PC-9 (cell line): ENCODE measurements around the gene CELA1. TPM values are rescaled to one million over a fixed set of nuclear protein-coding genes. Genes with fewer than 3 reads are reported as not detected.
A peak's percentile ranks its signal among the peaks of the same experiment; 100 is the strongest.

Experiments used
- BruUV-seq: library from RNA; stranded (reverse); fragments of 400-500 nt; replicated peaks from 2 replicates; lab custom pipeline; 2021; lab: Mats Ljungman, UMichigan
- CTCF ChIA-PET: fragments of 300-600 bp; sonication (Branson Sonifier 250); formaldehyde crosslinking; loops from one replicate; lab custom pipeline; 2022; ENCODE audit warnings: antibody characterized with exemption; lab: Charles Lee
- POLR2A ChIA-PET: fragments of 300-600 bp; sonication (Branson Sonifier 250); formaldehyde crosslinking; loops from one replicate; lab custom pipeline; 2022; ENCODE audit warnings: antibody characterized with exemption; ENCODE audit not compliant: unreplicated experiment; lab: Charles Lee
- DNase-seq, 2 experiments: peaks; one replicate each; pipeline versions ENCODE4 v3.0.0 to v3.0.0-alpha.2; 2015 to 2022; ENCODE audit warnings: mixed read lengths in 1 of 2
- H2AFZ ChIP-seq: fragments of 200-600 bp; sonication (generic); 2 replicates; pipeline ENCODE4 v1.8.1; 2017; ENCODE audit warnings: antibody characterized with exemption
- H3F3A ChIP-seq: fragments of 200-600 bp; sonication (generic); 2 replicates; pipeline ENCODE4 v1.8.1; 2017; ENCODE audit warnings: antibody characterized with exemption, mild to moderate bottlenecking, low read depth; ENCODE audit not compliant: insufficient read depth
- H3K27ac ChIP-seq: fragments of 200-600 bp; sonication (generic); 2 replicates; pipeline ENCODE4 v1.6.1; 2016; ENCODE audit warnings: mixed run types
- H3K27me3 ChIP-seq: fragments of 200-600 bp; sonication (generic); 2 replicates; pipeline ENCODE4 v1.6.1; 2016; ENCODE audit warnings: low read depth, mixed run types; ENCODE audit not compliant: insufficient read depth
- H3K36me3 ChIP-seq: fragments of 200-600 bp; sonication (generic); 2 replicates; pipeline ENCODE4 v1.6.1; 2016; ENCODE audit warnings: low read depth, mixed run types
- H3K4me1 ChIP-seq: fragments of 200-600 bp; sonication (generic); replicated peaks from 2 replicates; pipeline ENCODE4 v1.6.1; 2016; ENCODE audit warnings: mixed run types; ENCODE audit not compliant: insufficient read depth
- H3K4me2 ChIP-seq: fragments of 200-600 bp; sonication (generic); 2 replicates; pipeline ENCODE4 v1.6.1; 2017; ENCODE audit warnings: mixed run types
- H3K4me3 ChIP-seq: fragments of 200-600 bp; sonication (generic); 2 replicates; pipeline ENCODE4 v1.6.1; 2016; ENCODE audit warnings: mixed run types
- H3K79me2 ChIP-seq: fragments of 200-600 bp; sonication (generic); 2 replicates; pipeline ENCODE4 v1.6.1; 2017; ENCODE audit warnings: low read depth, mixed run types
- H3K9me2 ChIP-seq: fragments of 200-600 bp; sonication (generic); 2 replicates; pipeline ENCODE4 v1.8.1; 2017; ENCODE audit warnings: mild to moderate bottlenecking; ENCODE audit not compliant: insufficient read depth
- H3K9me3 ChIP-seq: fragments of 200-600 bp; sonication (generic); 2 replicates; pipeline ENCODE4 v1.8.1; 2016; ENCODE audit warnings: low read depth; ENCODE audit not compliant: insufficient read depth
- H4K20me1 ChIP-seq: fragments of 200-600 bp; sonication (generic); 2 replicates; pipeline ENCODE4 v1.8.1; 2017; ENCODE audit not compliant: insufficient read depth
- EZH2 ChIP-seq: fragments of 200-600 bp; sonication (generic); IDR thresholded peaks from 2 replicates; pipeline ENCODE4 v1.8.0; 2017; ENCODE audit warnings: antibody characterized with exemption, low read depth
- intact Hi-C: fragments of 100-400 bp; cut with micrococcal nuclease; formaldehyde crosslinking; loops from one replicate; pipeline ENCODE4 v1.10.0; 2022; ENCODE audit not compliant: unreplicated experiment
- total RNA-seq: library from RNA; stranded (reverse); gene quantifications from 2 replicates; pipeline ENCODE4 v1.2.3, GENCODE V29; 2021
- TF ChIP-seq, protein P1 (sequence below): fragments of 200-600 bp; sonication (generic); conservative IDR thresholded peaks from 2 replicates; pipeline ENCODE4 v1.6.1; 2017; ENCODE audit warnings: mixed run types, antibody characterized with exemption, mild to moderate bottlenecking, moderate library complexity

Gene CELA1
- total RNA-seq, 1 experiment from 2014 or later = not detected

DNA sequence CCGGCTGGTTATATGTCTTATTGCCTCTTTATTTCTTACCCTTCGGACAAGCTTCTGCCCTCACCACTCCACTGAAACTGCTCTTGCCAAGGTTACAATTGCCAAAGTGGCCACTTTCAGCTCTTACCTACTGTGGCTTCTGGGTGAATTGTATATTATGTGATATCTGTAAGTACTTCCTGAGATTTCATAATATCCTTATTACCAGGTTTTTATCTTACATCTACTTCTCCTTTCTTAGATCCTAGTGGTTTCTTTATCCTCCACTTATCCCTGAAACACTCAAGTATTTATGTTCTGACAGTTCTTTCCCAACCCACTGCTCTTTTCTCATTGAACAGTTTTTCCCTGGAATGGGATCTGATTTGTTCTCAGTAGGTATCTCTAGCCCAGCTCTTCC is 10.5 kb downstream of the CELA1 start:
- H3K4me1 ChIP-seq = peaks cover 19% of the 10 kb centered on the region
- no peak overlapping the region for H3K27ac ChIP-seq
- no TSS peak for BruUV-seq
- 0 out of 2 replicates have a peak overlapping the region, but pooled peaks have one; percentile 29 for H2AFZ ChIP-seq
- no peak for TF ChIP-seq EZH2
- TF ChIP-seq, protein P1, sequence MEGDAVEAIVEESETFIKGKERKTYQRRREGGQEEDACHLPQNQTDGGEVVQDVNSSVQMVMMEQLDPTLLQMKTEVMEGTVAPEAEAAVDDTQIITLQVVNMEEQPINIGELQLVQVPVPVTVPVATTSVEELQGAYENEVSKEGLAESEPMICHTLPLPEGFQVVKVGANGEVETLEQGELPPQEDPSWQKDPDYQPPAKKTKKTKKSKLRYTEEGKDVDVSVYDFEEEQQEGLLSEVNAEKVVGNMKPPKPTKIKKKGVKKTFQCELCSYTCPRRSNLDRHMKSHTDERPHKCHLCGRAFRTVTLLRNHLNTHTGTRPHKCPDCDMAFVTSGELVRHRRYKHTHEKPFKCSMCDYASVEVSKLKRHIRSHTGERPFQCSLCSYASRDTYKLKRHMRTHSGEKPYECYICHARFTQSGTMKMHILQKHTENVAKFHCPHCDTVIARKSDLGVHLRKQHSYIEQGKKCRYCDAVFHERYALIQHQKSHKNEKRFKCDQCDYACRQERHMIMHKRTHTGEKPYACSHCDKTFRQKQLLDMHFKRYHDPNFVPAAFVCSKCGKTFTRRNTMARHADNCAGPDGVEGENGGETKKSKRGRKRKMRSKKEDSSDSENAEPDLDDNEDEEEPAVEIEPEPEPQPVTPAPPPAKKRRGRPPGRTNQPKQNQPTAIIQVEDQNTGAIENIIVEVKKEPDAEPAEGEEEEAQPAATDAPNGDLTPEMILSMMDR = no peak
- H3K9me3 ChIP-seq = no peaks in the 10 kb centered on the region
- no peak for DNase-seq
- no peak overlapping the region for H3K4me3 ChIP-seq
- H3K27me3 ChIP-seq = no peaks in the 10 kb centered on the region
- H3K4me2 ChIP-seq = no peak overlapping the region
- intact Hi-C loops = no loop called here
- POLR2A ChIA-PET = interaction anchor here (0.7 kb wide), 1 partner anchor 92 kb away, joined by 16 read pairs; no protein-coding TSS in a partner anchor
- H3K9me2 ChIP-seq = no peaks in the 10 kb centered on the region
- no peaks in the 10 kb centered on the region for H3K79me2 ChIP-seq
- H3F3A ChIP-seq = peaks cover 20% of the 10 kb centered on the region; the same call in 1 of the 2 replicates
- H3K36me3 ChIP-seq = no peaks in the 10 kb centered on the region
- CTCF ChIA-PET = no interaction called here
- no peaks in the 10 kb centered on the region for H4K20me1 ChIP-seq

DNA sequence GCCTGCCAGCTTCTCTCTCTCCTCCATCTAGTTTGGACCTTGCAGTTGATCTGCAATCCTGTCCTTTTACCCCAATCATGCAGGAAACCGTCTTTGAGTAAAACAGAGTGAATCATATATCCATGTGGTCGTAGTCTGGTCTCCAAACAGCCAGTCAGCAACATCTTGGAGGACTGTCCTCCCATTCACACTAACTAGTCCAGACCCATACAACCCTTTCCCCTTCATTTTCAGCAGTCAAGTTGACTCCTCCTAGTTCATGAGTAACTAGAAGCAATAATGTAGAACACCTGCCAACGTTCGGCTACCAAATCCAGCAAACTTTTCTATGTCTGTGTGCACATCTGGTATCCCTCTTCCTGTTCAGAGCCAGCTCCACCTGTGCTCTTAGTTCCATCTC is 11.7 kb downstream of the CELA1 start:
- no peak for DNase-seq
- Histone ChIP-seq H3K4me3 (no peak overlapping the region), H3K4me2 (no peak overlapping the region), H3F3A (peaks cover 20% of the 10 kb centered on the region; the same call in 1 of the 2 replicates), H2AFZ (no peak overlapping the region), H4K20me1 (no peaks in the 10 kb centered on the region), H3K9me2 (no peaks in the 10 kb centered on the region), H3K27me3 (no peaks in the 10 kb centered on the region), H3K27ac (no peak overlapping the region), H3K9me3 (no peaks in the 10 kb centered on the region), H3K79me2 (no peaks in the 10 kb centered on the region), H3K36me3 (no peaks in the 10 kb centered on the region), H3K4me1 (peaks cover 19% of the 10 kb centered on the region)
- intact Hi-C loops = no loop called here
- ChIA-PET CTCF (interaction anchor here (0.6 kb wide), 1 partner anchor 289 kb away, joined by 5 read pairs; no protein-coding TSS in a partner anchor), POLR2A (no interaction called here)
- no peak for TF ChIP-seq EZH2
- TF ChIP-seq, protein P1 = no peak
- BruUV-seq = no TSS peak

DNA sequence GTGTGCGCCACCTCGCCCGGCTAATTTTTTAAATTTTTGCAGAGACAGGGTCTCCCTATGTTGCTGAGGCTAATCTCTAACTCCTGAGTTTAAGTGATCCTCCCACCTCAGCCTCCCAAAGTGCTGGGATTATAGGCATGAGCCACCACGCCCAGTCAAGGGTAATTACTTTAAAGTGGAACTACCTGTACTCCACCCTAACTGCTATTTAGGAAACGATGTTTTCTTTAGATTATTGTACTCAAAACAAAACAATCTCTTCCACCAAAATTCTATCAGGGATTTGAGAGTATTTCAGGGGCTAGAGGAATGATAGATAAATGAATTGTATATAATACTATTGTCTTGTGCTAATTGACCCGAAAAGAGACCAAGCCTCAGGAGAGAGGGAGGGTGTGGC is 12.9 kb downstream of the CELA1 start:
- intact Hi-C loops = no loop called here
- H3K27me3 ChIP-seq = no peaks in the 10 kb centered on the region
- BruUV-seq = no TSS peak
- H3K27ac ChIP-seq = no peak overlapping the region
- no peak overlapping the region for H3K4me3 ChIP-seq
- CTCF ChIA-PET = no interaction called here
- H3F3A ChIP-seq = peaks cover 20% of the 10 kb centered on the region; the same call in 1 of the 2 replicates
- H3K79me2 ChIP-seq = no peaks in the 10 kb centered on the region
- no peak for DNase-seq
- no peak overlapping the region for H2AFZ ChIP-seq
- no peaks in the 10 kb centered on the region for H3K9me2 ChIP-seq
- no peaks in the 10 kb centered on the region for H3K36me3 ChIP-seq
- H4K20me1 ChIP-seq = no peaks in the 10 kb centered on the region
- H3K4me2 ChIP-seq = peak overlapping the region; percentile 6
- H3K9me3 ChIP-seq = no peaks in the 10 kb centered on the region
- peaks cover 19% of the 10 kb centered on the region for H3K4me1 ChIP-seq
- POLR2A ChIA-PET = no interaction called here
- TF ChIP-seq EZH2 = no peak
- TF ChIP-seq, protein P1 = no peak
